Embryonic facial prominence (tissue), 1 donor: ENCODE results near the gene HMOX1.
"Not testable (repeated sequence)": the region's sequence is repeated elsewhere in the genome, so short reads cannot be mapped to it uniquely, and the experiment has no call there.

Source experiments
- DNase-seq: peaks from one replicate; pipeline ENCODE4 v3.0.0-alpha.2; 2016; ENCODE audit errors: extremely low spot score

Gene HMOX1

DNA sequence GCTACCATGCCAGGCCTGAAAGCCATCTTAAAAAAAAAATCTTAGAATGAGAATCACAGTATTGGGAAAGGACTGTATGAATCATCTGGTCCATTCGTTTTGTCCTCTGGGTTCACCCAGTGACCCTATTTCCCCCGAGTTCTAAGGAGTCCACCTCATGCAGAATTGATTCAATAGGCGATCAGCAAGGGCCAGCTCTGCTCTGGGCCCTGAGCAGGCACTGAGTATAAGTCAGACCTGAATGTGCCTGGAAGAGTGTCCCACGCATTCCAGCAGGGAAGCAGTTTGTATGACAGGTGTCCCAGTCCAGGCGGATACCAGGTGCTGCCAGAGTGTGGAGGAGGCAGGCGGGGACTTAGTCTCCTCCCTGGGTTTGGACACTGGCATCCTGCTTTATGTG lies 883 bp upstream of the HMOX1 start:
- DNase-seq, result no peak

DNA sequence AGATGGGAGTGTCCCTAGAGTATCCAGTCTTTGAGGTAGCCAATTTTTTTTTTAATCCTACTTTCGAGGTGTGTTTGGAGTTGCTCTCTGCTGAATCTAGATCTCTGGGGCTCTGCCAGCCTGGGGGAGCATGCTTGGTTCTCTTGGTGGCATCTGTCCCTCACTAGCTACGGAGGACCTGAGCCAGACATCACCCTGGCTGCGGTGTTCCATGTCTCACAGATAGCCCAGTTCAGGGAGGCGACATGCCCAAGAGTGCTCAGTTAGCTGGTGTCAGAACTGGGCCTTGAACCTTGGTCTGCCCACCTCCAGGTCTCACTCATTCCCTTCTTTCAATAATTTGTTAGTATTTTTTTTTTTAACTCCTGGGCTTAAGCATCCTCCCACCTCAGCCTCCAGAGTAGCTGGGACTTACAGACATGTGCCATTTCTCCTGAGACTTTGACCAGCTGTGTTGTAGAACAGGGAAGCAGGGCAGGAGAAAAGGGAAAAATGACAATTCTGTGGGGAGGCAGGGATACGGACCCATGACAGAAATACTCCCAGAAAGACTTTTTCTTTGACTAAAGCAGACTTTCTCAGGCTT lies 621 bp downstream of the HMOX1 start:
- DNase-seq, result no peak

DNA sequence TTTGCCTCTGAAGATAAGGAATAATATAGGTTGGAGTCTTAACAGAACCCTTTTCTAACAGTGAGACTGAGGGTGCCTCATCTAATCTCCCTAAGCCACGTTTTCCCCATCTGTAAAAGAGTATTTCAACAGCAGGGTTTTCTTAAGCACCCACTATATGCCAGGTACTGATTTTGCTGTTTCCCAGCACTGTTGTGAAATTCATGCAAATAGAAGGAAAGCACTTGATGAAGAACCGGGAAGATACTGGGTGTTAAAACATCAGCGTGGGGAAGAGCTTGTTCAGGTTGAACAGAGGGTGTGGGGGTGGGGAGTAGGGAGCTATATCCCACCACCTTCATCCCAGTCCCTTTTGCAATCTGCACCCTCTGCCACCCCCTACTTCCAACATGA lies 2.8 kb downstream of the HMOX1 start:
- DNase-seq, result no peak

DNA sequence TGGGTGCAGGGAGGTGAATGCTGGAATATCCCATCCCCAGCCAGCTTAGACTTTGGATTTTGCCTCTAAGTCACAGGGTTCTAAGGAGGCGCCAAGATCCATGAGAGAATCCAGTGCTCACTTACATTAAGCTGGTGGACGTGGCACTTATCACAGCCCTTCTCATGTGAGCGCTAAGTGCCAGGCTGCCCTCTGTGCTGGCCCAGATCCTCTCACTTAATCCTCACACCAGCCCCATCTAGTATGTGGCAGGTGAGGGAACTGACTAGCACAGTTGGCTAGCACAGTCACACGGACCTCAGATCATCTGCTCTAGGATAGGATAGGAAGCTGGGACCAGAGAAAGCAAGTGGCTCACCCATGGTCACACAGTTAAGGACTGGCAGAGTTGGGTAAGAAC lies 3.6 kb downstream of the HMOX1 start:
- no peak for DNase-seq

DNA sequence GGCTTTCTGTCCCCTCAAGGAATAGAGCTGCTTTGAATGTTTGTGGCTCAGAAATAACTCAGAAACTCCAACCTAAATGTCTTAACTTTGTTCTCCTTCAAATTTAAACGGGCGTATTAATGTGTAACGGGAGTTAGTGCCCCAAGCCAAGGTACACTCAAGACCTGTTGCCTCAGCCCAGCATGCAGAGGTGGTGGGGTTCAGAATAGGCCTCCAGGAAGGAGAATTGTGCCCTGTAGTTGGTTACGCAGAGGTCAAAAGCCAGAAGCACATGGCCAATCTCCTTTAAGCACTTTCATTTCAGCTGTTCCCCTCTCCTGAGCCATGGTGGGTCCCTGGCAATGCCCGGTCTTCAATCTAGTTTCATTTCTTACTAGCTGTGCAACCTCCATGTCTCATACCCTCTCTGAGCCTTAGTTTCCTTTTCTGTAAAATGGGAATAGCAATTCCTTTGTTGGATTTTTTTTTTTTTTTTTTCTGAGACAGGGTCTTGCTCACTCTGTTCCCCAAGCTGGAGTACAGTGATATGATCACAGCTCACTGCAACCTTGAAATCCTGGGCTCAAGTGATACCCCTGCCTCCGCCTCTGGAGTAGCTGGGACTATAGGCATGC lies 4.2 kb downstream of the HMOX1 start:
- no peak for DNase-seq

DNA sequence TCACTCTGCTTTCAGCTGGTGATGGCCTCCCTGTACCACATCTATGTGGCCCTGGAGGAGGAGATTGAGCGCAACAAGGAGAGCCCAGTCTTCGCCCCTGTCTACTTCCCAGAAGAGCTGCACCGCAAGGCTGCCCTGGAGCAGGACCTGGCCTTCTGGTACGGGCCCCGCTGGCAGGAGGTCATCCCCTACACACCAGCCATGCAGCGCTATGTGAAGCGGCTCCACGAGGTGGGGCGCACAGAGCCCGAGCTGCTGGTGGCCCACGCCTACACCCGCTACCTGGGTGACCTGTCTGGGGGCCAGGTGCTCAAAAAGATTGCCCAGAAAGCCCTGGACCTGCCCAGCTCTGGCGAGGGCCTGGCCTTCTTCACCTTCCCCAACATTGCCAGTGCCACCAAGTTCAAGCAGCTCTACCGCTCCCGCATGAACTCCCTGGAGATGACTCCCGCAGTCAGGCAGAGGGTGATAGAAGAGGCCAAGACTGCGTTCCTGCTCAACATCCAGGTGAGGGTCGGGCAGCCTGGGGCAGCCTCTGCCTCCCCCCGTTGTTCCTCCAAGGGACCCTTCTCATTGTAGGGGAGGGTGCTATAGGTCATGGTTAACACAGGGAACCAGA lies 5.9 kb downstream of the HMOX1 start:
- DNase-seq, result no peak

DNA sequence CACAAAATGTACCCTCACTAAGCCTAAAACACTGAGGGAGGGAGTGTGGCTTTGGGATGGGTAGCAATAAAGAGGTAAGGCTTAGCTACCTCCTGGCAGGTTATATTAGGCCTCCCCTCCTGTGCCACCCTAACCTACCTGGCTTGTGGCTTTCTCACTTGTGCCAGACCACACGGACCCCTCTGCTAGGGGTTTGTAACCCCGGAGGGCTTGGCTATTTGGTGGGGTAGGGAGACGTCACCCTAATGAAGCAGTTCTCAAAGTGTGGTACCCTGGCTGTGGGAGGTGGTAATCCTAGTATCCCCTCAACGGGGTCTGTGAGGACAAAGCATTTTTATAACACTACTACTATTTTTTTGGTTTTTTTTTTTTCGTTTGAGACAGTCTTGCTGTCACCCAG lies 10.0 kb downstream of the HMOX1 start:
- DNase-seq, result no peak

DNA sequence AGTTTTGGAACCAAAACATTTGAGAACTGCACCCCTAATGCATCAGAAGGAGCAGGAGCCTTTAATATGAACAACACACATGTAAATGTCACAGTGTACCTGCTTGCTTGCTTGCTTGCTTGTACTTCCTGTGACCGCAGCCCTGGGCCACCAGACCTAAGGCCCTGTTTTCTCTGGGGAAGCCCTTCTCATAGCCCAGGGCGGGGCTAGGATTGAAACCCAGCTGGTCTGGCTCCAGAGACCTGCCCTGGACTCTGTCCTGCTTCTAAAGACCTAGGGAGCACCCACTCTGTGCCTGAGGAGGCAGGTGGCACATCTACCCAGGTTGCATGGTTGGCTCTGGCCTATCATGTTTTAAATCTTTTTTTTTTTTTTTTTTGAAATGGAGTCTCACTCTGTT lies 11.5 kb downstream of the HMOX1 start:
- no peak for DNase-seq

DNA sequence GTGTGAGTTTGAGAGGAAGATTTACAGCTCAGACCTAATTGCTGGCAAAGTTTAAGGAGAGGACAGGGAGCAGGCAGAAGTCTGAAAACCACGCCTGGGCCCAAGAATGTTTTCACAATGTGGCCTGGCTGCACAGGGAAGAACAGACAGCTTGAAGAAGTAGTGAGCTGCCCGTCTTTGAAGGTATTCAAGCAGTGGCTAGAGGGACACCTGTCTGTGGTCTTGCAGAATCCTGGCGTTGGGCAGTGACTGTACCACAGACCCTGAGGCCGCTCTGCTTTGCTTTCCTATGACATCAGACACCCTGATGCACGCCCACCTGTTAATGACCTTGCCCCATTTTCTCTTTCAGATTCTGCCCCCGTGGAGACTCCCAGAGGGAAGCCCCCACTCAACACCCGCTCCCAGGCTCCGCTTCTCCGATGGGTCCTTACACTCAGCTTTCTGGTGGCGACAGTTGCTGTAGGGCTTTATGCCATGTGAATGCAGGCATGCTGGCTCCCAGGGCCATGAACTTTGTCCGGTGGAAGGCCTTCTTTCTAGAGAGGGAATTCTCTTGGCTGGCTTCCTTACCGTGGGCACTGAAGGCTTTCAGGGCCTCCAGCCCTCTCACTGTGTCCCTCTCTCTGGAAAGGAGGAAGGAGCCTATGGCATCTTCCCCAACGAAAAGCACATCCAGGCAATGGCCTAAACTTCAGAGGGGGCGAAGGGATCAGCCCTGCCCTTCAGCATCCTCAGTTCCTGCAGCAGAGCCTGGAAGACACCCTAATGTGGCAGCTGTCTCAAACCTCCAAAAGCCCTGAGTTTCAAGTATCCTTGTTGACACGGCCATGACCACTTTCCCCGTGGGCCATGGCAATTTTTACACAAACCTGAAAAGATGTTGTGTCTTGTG lies 12.5 kb downstream of the HMOX1 start:
- no peak for DNase-seq

DNA sequence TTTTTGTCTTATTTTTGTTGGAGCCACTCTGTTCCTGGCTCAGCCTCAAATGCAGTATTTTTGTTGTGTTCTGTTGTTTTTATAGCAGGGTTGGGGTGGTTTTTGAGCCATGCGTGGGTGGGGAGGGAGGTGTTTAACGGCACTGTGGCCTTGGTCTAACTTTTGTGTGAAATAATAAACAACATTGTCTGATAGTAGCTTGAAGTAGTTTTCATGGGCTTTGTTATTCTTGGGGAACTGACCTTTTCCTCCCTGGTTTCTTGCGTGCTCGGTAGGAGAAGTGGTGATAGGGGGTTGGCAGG lies 13.1 kb downstream of the HMOX1 start:
- no peak for DNase-seq

DNA sequence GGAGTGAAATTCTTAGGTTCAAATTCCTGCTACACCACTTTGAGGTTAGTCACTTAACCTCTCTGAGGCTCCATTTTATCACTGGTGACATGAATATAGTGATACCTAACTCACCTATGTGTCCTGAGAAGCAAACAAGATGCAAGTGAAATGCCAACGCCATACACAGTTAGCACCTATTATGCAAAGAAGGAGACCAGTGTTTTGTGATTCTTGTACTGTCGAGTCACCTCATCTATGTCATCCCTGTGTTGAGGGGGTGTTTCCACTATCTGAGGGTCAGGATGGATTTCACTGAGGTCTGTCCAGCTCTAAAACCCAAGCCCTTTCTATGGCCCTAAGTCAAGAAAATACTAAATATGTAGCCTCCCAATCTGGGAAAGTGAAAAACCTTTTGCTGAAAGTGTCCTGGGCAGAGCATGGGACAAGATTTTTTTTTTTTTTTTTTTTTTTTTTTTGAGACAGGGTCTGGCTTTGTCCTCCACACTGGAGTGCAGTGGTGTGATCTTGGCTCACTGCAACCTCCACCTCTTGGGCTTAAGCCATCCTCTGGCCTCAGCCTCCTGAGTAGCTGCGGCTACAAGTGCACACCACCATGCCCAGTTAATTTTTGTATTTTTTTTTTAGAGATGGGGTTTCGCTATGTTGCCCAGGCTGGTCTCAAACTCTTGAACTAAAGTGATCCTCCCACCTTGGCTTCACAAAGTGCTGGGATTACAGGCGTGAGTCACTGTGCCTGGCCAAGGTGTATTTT lies 14.1 kb downstream of the HMOX1 start:
- DNase-seq, result no peak

DNA sequence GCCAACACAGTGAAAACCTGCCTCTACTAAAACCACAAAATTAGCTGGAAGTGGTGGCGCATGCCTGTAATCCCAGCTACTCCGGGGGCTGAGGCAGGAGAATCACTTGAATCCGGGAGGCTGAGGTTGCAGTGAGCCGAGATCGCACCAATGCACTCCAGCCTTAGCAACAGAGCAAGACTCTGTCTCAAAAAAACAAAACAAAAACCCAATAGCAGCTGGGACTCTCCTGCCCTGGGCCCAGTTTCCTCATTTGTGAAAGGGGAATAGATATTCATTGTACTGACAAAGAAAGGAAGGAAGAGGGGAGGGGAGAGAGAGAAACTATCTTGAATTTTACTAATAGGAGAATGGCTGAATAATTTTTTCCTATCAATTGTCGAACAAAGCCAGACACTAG lies 15.7 kb downstream of the HMOX1 start:
- DNase-seq, result not testable (repeated sequence)

DNA sequence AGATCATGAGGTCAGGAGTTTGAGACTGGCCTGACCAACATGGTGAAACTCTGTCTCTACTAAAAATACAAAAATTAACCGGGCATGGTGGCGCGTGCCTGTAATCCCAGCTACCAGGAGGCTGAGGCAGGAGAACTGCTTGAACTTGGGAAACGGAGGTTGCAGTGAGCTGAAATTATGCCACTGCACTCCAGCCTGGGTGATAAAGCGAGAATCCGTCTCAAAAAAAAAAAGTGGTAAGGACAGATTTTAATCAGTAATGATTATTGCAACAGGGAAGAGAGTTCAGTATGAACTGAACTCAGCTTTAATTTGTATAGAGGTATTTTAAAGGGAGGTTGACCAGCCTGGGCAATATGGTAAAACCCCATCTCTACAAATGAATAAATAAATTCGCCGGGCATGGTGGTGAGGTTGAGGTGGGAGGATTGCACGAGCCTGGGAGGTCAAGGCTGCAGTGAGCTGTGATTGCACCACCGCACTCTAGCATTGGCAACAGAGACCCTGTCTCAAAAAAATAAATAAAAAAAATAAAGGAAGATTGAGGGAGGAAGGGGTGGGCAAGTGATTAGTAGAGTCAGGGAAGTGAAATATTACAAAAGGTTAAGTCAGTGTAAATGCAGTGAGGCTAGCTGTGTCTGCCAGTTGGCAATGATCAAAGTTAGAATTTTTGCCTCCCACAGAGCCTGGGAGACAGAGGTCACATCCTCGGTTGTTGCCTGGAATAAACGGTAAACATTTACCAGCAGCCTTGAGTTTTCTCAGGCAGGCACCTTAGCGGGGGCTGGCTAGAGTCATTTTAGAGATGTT lies 16.4 kb downstream of the HMOX1 start:
- no peak for DNase-seq

DNA sequence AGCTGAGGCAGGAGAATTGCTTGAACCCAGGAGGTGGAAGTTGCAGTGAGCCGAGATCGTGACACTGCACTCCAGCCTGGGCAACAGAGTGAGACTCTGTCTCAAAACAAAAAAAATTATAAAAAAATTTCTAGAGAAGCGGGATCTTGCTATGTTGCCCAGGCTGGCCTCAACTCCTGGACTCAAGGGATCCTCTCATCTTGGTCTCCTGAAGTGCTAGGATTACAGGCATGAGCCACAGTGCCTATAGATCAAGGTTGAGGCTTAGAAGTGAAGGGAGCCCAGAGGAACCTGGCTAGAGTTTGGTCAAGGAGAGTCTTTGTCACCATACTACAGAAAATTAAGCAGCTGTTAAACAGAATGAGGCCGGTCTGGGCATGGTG lies 17.7 kb downstream of the HMOX1 start:
- DNase-seq, result no peak

DNA sequence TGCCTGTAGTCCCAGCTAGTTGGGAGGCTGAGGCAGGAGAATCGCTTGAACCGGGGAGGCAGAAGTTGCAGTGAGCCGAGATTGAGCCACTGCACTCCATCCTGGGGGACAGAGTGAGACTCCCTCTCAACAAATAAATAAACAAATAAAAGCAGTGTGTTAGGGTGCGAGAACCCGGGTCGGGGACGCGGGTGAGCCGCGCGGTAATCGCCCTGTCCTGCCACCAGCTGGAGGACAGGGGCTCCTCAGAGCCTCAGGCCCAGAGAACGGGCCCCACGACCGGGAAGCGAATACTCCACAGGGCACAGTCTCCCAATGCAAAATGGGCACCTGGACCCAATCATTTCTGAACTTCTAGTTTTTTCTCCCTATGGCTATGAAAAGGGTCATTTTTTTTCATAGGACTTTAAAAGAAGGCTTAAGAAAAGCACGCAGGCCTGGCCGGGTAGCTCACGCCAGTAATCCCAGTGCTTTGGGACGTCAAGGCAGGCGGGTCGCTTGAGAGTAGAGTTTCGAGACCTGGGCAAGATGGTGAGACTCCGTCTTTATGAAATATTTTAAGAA lies 18.3 kb downstream of the HMOX1 start:
- DNase-seq, result no peak

DNA sequence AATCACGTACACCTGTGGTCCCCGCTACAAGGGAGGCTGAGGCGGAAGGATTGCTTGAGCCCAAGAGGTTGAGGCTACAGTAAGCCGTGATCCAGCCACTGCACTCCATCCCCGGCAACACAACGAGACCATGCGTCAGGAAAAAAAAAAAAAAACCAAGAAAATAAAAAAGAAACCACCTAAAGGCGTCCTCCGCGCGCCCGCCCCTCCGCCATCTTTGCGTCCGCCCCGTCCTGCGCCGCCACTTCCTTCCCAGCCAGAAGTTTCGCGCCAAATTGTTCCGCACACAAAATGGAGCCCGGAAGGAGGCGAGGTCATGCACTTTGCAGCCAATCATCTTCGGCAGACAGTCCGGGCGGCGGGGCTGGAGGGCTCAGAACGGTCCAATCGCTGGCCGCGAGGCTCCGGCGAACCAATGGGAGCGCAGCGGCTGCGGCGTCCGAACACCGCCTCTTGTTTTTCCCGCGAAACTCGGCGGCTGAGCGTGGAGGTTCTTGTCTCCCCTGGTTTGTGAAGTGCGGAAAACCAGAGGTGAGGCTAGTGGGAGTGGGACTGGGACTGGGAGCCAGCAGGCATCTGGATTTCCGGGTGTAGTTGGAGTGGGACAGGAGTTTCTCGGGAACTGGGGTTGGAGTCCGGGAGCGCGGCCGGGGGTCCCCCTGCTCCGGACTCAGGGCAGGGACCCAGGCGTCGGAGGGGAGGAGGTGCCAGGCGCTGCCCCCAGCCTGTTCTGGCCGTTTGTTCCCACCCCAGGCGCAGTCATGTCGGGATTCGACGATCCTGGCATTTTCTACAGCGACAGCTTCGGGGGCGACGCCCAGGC lies 19.0 kb downstream of the HMOX1 start, which contains the start of gene MCM5:
Gene MCM5, plus strand, starts transcription at position 463 of the 823 bp plus-strand sequence. Its CDS starts 299 bp downstream, at position 762.
- DNase-seq, result peak; percentile 97

DNA sequence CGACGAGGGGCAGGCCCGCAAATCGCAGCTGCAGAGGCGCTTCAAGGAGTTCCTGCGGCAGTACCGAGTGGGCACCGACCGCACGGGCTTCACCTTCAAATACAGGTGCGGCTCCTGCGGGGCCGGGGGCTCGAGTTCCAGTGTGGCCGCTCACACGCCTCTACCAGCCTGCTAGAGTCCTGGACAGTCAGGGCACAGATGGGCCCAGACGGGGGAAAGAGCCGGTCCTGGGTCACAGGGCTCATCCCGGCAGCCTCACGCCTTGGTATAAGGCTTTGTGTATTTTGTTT lies 19.6 kb downstream of the HMOX1 start:
- no peak for DNase-seq

DNA sequence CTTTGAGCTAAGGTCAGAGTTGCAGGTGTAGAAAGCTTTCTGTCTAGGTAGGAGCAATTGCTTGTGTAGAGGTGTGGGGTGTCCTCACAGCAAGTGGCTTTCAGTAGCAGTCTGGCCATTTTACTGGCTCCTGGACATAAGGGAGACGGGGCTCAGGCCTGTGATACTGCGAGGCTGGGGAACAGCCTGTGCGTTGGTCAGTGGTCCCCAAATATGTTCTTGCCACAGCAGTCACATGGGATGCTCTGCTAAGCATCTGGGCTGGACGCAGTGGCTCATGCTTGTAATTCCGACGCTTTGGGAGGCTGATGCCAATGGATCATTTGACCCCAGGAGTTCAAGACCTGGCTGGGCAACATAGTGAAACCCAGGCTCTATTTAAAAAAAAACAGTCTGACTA lies 21.0 kb downstream of the HMOX1 start:
- DNase-seq, result no peak

DNA sequence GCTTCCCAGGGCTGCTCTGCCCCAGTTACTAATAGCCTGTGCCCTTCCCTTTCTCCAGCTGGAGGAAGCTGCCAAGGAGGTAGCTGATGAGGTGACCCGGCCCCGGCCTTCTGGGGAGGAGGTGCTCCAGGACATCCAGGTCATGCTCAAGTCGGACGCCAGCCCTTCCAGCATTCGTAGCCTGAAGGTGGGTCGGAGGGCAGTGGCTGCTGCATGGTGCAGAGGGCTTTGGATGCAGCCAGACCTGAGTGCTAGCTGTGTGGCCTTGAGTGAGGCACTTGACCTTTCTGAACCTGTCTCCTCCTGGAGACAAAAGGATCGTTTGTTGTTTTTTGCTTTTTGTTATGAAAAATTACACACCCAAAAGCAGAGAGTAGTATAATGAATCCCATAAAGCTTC lies 22.5 kb downstream of the HMOX1 start:
- DNase-seq, result no peak

DNA sequence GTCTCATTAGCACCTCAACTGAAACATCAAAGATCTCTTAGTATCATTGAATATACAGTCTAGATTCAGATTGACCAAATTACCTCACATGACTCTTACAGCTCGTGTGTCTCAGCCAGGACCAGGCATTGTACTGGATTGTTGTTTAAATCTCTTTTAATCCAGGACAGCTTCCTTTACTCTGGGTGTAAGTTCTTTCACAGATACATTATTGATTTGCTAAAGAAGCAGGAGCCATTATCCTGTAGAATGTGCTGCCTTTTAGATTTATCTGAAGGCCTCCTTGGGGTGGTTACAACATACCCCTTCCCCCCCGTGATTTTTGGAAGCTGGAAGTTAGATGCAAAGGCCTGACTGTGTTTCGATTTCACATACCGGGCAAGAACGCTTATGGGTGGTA lies 23.3 kb downstream of the HMOX1 start:
- DNase-seq, result no peak
